Glutamatergic neuron (in vitro differentiated cells): ENCODE measurements around the gene GUCA1C. TPM values are rescaled to one million over a fixed set of nuclear protein-coding genes. Genes with fewer than 3 reads are reported as not detected.

Experiments used
- DNase-seq: peaks from one replicate; pipeline ENCODE4 v3.0.0; 2022
- H3K27ac Mint-ChIP-seq: one replicate; pipeline ENCODE4 v1.8.0; 2020; ENCODE audit warnings: mild to moderate bottlenecking, mixed read lengths, inconsistent platforms; ENCODE audit not compliant: unreplicated experiment
- H3K27me3 Mint-ChIP-seq: one replicate; pipeline ENCODE4 v1.8.0; 2020; ENCODE audit warnings: mild to moderate bottlenecking, moderate library complexity, mixed read lengths, inconsistent platforms; ENCODE audit not compliant: unreplicated experiment
- H3K36me3 Mint-ChIP-seq: one replicate; pipeline ENCODE4 v1.8.0; 2020; ENCODE audit warnings: mild to moderate bottlenecking, mixed read lengths, inconsistent platforms; ENCODE audit not compliant: unreplicated experiment
- H3K4me1 Mint-ChIP-seq: one replicate; pipeline ENCODE4 v1.8.0; 2020; ENCODE audit warnings: mild to moderate bottlenecking, low read depth, mixed read lengths, inconsistent platforms; ENCODE audit not compliant: unreplicated experiment
- H3K4me3 Mint-ChIP-seq: one replicate; pipeline ENCODE4 v1.8.0; 2020; ENCODE audit warnings: mild to moderate bottlenecking, mixed read lengths, inconsistent platforms; ENCODE audit not compliant: unreplicated experiment
- H3K9me3 Mint-ChIP-seq: one replicate; pipeline ENCODE4 v1.8.0; 2020; ENCODE audit warnings: mild to moderate bottlenecking, moderate library complexity, mixed read lengths, inconsistent platforms; ENCODE audit not compliant: unreplicated experiment
- total RNA-seq: library from RNA; stranded (reverse); fragmentation: NEBNext Ultra II Directional; extraction: Animal tissue kit (Norgen Biotek cat#: 25700); gene quantifications from one replicate; pipeline ENCODE4 v1.2.1, GENCODE V29; 2021; ENCODE audit not compliant: unreplicated experiment
- TF ChIP-seq, protein P1 (sequence below): fragments of 200-600 bp; sonication (generic); IDR thresholded peaks from one replicate; pipeline ENCODE4 v1.5.0; 2021; ENCODE audit not compliant: partially characterized antibody, unreplicated experiment

Gene GUCA1C
- total RNA-seq, 1 donor from 2014 or later: not detected

DNA sequence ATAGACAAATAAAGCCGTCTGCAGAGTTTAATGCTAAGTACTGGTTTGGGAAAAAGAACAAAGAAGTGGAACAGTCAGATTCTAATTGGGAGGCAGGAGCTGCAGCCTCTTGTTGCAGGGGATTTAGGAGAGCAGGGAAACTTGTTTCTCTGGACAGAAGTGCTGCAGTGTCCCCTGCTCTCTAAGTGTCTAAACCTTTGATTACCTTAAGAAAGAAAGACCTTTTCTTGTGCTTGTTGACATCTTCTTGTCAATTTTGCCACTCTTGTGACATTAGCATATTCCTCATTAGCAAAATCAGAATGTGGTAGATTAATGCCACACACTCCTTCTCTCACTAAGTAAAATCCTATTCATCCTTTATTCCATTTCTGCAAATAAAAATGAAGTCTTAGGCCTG, 92.3 kb downstream of the GUCA1C start:
- no peak overlapping the region for H3K4me3 Mint-ChIP-seq
- H3K27me3 Mint-ChIP-seq: no peaks in the 10 kb centered on the region
- H3K4me1 Mint-ChIP-seq: no peaks in the 10 kb centered on the region
- peaks cover 4% of the 10 kb centered on the region for H3K9me3 Mint-ChIP-seq
- no peak overlapping the region for H3K27ac Mint-ChIP-seq
- H3K36me3 Mint-ChIP-seq: no peaks in the 10 kb centered on the region
- DNase-seq: no peak
- TF ChIP-seq, protein P1, sequence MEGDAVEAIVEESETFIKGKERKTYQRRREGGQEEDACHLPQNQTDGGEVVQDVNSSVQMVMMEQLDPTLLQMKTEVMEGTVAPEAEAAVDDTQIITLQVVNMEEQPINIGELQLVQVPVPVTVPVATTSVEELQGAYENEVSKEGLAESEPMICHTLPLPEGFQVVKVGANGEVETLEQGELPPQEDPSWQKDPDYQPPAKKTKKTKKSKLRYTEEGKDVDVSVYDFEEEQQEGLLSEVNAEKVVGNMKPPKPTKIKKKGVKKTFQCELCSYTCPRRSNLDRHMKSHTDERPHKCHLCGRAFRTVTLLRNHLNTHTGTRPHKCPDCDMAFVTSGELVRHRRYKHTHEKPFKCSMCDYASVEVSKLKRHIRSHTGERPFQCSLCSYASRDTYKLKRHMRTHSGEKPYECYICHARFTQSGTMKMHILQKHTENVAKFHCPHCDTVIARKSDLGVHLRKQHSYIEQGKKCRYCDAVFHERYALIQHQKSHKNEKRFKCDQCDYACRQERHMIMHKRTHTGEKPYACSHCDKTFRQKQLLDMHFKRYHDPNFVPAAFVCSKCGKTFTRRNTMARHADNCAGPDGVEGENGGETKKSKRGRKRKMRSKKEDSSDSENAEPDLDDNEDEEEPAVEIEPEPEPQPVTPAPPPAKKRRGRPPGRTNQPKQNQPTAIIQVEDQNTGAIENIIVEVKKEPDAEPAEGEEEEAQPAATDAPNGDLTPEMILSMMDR: no peak

Other genes with a start within 250 kb of the GUCA1C start
- gene RETNLB, start 196.5 kb downstream of the GUCA1C start, total RNA-seq: not detected
- not detected for gene TRAT1, start 131.1 kb downstream of the GUCA1C start, total RNA-seq
- not detected for gene MORC1, start 164.3 kb upstream of the GUCA1C start, total RNA-seq
- gene C3orf85, start 182.8 kb upstream of the GUCA1C start, total RNA-seq: not detected